GM20431 (cell line): ENCODE measurements around the gene C1orf159.

Experiments
- in situ Hi-C: fragments of 300-500 bp; cut with MseI, MboI; formaldehyde crosslinking; loops from one replicate; pipeline ENCODE4 v1.15.0; 2020; ENCODE audit warnings: low sequenced_read_pairs; ENCODE audit not compliant: unreplicated experiment

Gene C1orf159

DNA sequence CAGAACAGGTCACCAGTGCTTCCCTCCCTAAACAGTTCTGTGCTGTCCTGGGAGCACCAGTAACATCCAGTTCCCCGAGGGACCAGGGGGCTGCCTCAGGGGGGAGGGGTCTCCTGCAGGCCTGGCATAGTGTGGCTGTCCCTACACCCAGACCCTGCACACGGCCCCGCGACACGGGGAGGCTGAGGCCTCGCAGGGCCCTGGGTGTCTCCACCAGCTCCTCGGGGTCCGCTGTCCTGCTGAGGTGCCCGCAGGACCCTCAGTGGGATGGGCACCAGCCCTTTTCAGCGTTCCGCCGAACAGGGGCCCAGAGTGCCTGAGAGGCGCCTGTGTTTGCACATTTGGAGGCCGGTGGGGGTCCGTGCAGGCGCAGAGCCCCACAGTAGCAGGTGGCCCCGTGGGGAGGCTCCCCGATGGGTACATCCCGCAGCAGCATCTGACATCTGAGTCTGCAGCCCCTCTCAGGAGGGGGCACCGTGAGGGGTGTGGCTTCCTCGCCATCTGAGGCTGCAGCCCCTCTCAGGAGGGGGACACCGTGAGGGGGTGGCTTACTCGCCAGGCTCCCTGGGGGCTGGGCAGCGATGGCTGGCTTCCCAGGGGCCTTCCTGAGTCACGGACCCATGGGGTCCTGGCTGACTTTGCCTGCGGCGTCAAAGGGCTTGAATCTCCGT lies 18.5 kb upstream of the C1orf159 start:
- in situ Hi-C loops = no loop called here

DNA sequence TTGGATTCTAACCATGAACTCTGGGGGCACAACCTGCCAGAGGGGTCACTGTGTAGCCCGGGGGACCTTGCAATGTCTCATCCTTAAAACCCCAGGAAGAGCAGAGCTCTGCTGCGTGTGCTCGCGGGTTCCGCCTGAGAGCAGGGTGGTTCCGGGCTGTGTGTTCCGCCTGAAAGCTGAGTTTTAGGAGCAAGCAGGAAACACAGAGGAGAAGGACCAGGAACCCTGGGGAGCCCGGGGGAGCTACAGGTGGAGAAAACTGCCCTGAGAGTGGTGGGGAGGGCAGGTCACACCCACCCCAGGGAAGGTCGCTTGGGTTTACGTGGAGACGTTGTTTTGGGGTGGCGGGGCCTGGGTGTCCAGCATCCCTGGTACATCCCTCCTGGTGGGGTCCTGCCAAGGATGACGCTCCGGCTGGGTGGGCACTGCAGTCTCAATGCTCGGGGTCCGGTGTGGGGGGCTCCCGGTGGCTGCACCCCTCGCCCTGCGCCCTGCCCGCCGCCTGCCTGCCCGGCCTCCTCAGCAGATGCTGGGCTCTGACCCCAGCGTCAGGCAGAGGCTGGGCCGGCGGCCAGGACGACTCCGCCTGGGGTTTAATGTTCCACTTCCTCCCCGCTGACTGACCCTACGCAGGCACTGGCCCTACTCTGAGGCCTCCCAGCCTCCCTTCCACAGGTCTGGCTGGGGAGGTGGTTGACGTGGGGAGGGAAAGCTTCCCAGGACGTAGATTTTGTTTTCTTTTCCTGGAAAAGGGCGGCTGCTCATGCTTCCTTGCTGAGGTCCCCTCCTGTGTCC lies 17.3 kb upstream of the C1orf159 start:
- in situ Hi-C loops = no loop called here

DNA sequence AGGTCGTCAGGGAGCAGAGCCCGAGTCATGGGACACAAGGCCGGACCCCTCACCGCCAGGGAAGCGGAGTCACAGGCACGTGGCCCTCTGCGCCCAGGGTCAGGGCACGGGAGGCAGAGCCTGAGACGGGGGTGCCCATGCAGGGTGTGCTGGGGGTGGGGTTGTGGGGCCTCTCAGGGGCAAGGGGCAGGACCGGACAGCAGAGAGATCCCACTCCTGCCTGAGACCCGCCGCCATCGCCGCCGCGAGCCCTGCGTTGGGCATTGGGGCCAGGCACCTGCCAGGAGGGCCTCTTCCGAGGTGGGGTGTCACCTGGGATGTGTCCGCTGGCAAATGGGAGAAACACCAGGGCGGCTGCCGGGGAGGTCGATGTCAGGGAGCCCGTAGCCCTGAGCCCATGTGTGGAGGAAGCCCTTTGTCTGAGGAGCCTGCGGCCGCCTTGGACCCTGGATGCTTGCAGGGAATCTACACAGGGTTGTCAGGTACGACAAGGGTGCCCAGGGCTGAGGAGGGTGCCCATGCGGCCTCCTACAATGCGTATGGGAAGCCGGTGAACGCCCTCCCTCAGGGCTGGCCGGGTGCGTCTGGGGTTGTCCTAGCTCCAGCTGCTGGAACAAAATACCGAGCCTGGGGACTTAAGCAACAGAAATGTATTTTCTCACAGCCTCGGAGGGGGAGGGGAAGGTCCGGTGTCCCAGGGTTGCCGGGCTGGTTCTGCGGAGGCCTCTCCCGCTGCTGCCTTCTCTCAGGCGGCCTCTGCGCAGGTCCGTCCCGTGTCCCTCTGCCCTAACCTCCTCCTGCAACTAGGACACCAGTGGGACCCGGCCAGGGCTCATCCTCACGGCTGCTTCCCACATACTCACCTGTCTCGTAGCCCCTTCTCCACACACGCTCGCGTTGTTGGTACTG lies 16.4 kb upstream of the C1orf159 start:
- in situ Hi-C loops = no loop called here

DNA sequence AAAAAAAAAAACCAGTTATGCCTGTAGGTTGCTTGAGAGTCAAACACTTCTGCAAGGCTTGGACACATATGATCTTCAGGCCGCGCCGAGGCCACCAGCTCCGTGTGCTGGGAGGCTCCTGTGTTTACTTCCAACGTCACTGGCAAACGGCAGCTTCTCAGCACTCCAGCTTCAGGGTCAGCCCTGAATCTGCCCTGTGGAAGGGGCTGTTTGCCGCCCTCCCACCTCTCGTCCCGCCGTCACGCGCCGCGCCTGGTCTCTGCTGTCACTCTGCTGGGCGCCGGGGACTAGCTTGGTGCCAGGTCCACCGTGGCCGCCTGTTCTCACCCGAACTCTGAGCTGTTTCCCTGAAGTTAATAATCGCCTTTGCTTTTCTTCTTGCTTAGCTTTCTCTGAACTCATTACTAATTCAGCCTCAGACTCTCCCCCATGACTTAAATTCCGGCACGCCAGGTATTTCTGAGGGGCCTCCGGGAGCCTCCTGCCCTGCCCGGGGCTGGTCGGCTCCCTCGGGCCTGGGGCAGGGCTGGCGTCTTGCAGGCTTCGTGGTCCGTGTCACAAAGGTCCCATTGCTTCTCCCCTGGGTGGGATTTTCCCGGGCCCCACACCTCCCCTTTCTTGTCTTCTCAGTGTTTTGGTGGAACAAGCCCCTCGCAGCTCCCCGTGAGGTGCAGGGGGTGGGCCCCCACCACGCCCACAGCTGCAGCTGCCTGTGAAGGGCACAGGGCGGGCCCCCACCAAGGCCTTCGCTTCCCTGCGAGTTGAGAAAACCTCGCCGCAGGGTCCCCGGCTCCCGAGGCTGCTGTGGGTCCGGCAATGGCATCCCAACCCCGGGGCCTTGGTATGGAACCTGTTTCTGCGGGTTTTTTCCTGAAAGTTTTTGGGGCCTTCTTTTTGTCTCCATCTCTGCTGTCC lies 14.6 kb upstream of the C1orf159 start:
- in situ Hi-C loops = no loop called here

DNA sequence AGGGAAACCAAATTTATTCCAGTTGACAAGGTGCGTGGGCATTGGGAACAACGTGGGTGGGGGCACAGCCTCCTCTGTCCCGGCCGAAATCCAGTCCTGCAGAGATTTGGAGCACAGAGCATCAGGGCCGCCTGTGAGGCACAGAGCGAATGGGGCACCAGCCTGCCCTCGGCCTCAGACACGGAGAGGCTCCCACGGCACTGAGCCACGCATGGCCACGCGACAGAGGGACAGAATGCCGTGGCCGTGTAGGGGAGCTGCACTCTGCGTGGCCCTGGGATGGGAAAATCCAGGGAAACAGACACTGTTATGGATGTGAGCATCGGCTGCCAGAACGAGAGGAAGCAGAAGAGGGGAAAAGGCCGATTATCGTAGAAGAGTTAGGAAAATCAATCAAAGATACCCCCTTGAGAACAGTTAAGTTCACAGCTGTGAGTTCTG lies 13.5 kb upstream of the C1orf159 start:
- in situ Hi-C loops = no loop called here

DNA sequence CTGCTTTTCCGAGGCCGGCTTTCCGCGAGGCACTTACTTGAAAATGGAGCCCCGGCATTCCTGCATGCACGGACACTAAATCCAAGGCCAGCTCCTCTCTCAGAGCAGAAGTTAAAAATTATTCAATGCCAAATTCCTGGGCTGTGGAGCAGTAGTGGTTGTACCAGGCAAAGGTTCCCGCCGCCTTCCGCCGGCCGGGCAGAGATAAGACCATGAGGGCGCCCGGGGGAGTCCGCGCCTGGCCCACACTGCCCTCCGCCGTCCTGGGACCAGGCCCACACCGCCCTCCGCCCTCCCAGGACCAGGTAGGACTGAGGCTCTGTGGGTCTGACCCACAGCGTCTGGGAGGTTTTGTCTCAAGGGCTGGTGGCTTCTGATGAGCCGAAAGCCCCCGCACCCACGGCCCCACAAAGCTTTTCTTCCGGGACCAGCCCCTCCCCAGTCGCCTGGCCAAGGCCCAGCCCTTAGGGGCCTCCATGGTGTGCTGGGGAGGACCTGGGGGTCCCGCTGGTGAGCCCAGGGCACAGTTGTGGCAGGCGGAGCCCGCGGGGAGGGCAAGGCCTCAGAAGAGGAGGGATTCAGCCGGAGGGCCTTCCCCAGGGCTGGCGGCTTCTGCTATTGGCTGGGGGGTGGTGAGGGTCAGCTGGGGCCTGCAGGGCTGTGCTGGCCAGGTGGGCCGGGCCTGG lies 12.7 kb upstream of the C1orf159 start:
- in situ Hi-C loops = no loop called here

DNA sequence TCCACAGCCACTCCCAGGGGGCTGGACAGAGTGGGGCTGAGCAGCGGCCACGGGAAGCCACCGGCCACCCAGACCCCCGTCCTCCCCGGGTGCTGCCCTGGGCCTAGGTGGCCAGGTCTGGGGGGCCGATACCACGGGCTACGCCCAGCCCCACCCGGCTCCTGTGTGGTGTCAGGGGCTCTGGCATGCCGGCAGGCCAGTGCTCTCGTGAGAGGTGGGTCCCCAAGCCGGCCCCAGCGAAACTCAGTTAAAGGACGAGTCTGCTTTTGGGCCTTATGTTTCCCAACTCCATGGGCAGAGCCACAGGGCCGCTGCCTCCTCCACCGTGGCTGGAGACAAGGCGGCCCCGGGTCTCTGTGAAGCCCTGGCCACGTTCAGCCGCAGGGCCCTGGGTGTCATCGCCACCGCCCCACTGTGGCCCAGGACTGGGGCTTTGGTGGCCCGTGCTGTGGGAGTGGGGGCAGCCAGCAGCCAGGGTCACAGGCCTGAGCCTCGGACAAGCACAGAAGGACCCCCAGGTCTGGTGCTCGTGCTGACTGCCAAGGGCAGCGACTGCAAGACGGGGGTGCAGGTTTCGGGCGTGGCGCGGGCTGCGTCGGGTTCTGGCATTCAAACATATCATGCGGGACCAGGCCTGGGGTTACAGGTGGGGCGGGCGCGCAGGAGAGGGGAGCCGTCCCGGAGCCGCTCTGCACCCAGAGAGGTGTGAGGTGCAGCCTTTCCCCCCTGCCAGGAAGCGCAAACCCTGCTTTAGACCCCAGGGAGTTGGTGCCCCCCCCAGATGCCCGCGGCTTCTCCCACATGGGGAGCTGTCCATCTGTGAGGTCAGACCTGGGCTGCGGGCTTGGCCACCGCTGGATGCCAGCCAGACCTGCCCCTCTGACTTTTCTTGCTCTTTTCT lies 11.9 kb upstream of the C1orf159 start:
- in situ Hi-C loops = no loop called here

DNA sequence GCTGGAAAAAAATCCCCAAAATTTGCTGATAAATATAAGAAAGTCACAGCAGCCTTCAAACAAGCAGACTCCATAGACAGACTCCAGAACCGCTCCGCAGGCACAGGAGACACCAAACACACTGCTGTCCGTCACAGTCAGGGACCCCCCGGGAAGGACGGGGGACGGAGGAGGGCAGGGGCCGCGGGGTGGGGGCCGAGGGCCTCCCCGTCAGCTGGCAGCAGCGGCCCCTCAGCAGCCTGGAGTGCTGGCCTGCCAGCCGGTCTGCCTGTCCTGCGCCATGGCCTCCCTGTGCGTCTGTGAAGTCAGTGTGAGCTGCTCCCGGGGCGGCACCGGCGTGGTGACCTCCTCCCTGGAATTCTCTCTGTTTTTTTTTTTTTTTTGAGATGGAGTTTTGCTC lies 10.1 kb upstream of the C1orf159 start:
- in situ Hi-C loops = no loop called here

DNA sequence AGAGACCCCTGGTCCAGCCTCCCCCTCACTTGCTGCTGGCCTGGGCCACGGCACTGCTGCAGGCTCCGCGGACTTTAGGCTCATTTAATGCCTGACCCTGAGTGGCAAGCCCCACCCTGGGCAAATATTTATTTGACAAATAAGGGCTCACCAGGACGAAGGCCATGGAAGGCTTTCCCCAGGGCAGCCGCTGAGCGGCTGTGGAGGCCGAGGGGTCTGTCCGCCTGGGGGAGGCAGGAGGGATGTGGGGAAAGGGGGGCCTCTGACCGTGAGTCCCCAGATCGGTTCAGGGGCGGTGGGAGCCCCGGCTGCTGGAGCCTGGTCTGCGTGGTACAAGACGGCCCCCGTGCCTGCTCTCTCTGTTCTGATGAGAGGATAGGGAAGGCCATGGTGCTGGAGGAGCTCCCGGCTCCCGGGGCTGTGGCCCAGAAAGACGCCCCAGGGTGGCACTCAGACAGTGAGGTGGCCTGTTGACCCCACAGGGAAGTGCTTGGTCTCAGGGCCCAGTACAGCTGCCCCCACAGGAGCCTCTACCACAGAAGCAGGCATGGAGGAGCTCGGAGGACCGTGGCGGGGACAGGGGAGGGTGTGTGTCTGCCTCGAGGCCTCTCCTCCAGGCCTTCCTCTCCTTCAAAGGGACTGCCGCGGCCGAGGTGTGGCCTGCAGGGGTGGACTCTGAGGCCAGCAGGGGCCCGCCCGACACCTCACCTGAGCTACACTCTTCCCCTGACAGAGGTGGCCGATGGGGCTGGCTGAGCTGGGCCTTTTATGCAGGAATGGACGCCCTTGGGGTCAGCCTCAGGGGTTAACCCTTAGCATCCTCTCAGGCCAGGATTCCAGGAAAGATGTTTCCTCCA lies 9.1 kb upstream of the C1orf159 start:
- in situ Hi-C loops = no loop called here

DNA sequence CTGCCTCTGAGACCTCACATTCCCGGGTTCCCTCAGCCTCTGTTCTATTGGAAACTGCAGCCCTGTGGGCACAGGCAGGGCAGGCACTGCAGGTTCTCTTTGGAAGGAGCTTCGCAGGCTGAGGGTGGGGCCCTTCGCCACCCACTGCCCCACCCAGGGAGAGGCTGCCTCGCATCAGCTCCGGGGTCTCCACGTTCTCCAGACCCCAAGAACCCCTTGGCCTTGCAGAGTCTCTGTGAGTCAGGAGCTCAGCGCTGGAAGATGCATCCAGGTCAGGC lies 8.6 kb upstream of the C1orf159 start:
- in situ Hi-C loops = no loop called here

DNA sequence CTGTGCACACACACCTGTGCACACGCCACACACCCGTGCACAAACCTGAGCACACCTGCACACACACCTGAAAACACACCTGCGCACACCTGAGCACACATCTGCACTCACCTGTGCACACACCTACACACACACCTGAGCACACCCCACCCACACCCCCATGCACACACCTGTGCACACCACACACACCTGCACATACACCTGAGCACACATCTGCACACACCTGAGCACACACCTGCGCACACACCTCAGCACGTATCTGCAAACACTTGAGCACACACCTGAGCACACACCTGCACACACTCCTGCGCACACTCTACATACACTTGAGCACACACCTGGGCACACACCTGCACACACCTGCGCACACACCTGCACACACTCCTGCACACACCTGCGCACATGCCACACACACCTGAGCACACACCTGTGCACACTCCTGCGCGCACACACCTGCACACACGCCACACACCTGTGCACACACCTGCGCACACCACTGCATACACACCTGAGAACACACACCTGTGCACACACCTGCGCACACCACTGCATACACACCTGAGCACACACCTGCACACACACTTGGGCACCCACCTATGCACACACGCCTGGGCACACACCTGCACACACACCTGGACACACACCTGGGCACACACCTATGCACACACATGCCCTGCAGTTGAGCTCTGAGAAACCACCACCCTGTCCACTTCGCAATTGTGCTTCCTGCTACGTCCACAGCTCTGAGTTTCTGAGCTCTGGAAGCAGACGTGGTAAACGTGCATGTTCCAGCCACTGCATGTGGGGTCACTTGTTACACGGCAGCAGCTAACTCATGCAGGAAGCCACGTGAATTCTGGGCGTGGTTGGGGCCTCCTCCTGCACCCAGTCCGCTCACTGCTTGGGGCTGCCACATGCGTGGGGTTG lies 8.0 kb upstream of the C1orf159 start:
- in situ Hi-C loops = no loop called here

DNA sequence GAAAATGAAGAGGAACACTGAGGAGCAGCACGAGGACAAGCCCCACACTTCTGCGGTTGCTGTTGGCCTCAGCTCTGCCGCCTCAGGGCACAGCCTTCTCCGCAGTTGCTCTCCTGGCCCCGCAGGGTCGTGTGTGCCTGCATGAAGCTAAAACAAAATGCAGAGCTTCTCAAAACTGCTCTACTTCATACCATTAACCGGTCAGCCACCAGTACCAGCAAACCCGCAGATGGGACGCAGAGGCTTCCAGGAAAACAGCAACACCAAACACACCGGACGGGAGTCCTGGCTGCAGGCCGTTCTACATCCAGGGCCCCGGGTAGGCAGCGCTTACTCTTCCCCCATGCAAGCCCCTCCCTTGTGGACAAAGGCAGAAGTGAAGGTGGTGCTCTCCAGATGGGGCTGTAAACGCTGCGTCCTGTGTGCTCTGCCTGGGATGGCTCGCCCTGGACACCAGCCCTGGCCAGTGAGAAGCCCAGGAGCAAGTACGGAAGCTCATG lies 7.1 kb upstream of the C1orf159 start:
- in situ Hi-C loops = no loop called here

DNA sequence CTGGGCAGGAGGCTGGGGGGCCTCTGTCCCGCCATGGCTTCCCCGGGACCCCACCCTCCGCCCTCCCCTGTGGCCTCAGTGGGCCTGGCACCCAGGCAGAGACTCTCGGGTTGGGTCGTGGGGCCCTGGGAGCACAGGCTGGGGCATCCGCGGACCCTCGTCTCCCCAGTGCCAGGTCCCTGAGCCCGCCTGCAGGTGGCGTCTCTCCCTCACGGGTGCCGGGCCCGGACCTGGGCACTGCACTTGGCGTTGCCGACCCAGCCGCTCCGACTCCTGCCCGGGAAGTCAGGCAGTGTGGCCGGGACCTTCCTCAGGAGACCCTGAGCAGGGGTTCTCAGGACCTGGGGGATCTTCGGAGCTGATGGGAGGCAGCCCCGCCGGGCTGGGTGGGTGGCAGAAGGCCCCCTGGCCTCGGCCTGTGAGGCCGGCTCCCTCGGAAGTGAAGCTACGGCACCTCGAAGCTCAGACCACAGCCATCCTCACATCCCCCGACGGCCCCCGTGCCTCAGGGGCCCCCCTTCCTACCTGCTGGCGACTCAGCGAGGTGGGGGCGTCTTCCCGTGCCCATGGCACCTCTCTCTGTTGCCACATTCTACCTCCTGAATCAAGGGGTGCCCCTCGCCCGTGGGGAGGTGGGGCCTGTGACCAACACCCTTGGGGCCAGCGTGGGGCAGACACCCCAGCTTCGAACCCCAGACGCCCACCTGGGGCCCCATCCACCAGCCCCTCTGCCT lies 6.4 kb upstream of the C1orf159 start:
- in situ Hi-C loops = no loop called here

DNA sequence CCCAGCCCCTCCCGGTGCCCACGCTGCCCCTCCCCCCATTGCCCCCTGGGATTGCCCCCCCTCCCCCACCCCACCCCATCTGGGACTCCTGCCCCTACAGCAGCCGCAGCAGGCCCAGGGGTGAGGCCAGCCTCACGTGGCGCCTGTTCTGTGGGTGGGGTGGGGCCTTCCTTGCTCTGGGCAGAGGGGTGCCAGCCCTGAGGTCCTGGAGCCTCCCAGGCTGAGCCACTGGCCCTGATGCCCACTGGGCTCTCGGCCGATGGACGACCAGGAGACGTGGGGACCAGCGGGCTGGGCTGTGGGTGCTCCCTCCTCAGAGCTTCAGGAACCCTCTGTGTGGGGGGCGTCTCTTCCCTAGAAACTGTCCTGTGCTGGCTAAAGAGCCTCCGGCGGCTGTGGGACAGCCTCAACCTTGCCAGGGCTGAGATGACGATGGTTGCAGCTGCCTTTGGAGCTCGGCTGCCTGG lies 5.8 kb upstream of the C1orf159 start:
- in situ Hi-C loops = no loop called here

DNA sequence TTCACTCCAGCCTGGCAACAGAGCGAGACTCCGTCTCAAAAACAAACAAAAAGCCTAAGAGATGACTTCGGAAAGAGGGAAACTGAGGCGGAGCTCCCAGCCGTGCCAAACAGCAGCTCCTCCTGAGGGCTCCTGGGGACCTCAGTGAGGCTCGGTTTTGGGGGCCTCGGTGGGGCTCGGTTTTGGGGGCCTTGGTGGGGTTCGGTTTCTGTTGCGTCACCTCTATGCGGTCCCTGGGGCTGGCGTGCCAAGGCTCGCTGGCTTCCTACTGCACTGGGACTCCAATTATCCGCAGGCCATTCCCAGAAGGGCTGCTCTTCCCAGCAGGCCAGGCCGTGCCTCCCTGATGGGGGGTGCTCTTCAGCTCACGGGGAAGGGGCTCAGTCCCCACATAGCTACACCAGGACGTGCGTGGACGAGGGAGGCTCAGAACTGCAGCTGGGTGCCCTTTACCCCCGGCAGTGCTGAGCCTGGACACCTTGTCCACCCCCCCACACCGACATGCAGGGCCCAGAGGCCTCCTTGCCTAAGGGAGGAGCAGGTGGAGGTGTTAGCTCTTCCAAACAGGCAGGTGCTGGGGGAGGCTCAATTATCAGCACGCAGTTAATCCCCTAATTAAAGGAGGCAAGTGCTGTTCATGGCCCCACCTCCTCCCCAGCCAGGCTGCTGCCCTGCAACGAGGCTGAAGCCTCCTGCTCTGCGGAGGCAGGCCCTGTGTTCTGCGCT lies 5.1 kb upstream of the C1orf159 start:
- in situ Hi-C loops = no loop called here
